Fibroblast of the aortic adventitia (primary cell): ENCODE data around the gene DGKH. TPM values are rescaled to one million over a fixed set of nuclear protein-coding genes. Genes with fewer than 3 reads are reported as not detected.
A peak's percentile ranks its signal among the peaks of the same experiment; 100 is the strongest.

Experiments
- DNase-seq: peaks from one replicate; pipeline ENCODE4 v3.0.0-alpha.2; 2010; ENCODE audit warnings: low read depth
- H3K4me3 ChIP-seq: 2 replicates; pipeline ENCODE4 v1.5.1; 2011; ENCODE audit warnings: low read depth, mild to moderate bottlenecking, control low read depth, low read length, moderate library complexity
- CTCF ChIP-seq: IDR thresholded peaks from 2 replicates; pipeline ENCODE4 v1.5.1; 2011; ENCODE audit warnings: mild to moderate bottlenecking, low read length, control low read depth, inconsistent platforms; ENCODE audit not compliant: insufficient read depth
- total RNA-seq: library from RNA; depleted of rRNA; stranded (reverse); fragments of >200 nt; gene quantifications from 2 replicates; pipeline ENCODE4 v1.2.3, GENCODE V29; 2012; ENCODE audit warnings: low replicate concordance

DGKH gene
- total RNA-seq, 1 donor: 17.1 TPM

- H3K4me3 ChIP-seq: no peak overlapping the region
- peak; percentile 56 for TF ChIP-seq CTCF
- peak; percentile 90 for DNase-seq
Observed at GRCh38 chr13:42110410-42111155, 62.1 kb downstream of the DGKH start.

GRCh38 chr13:42112864-42113263 lies 64.4 kb downstream of the DGKH start:
- no peak overlapping the region for H3K4me3 ChIP-seq
- TF ChIP-seq CTCF: no peak
- no peak for DNase-seq

GRCh38 chr13:42113478-42113877 lies 65.0 kb downstream of the DGKH start:
- no peak for TF ChIP-seq CTCF
- no peak for DNase-seq

GRCh38 chr13:42114278-42114677 lies 65.8 kb downstream of the DGKH start:
- no peak for TF ChIP-seq CTCF
- DNase-seq: no peak

More at GRCh38 chr13:42113478-42113877, 65.0 kb downstream of the DGKH start:
- H3K4me3 ChIP-seq: no peak overlapping the region

GRCh38 chr13:42114912-42115311 lies 66.5 kb downstream of the DGKH start:
- H3K4me3 ChIP-seq: no peak overlapping the region
- no peak for DNase-seq
- no peak for TF ChIP-seq CTCF

More at GRCh38 chr13:42114278-42114677, 65.8 kb downstream of the DGKH start:
- no peak overlapping the region for H3K4me3 ChIP-seq

- H3K4me3 ChIP-seq: no peak overlapping the region
- no peak for TF ChIP-seq CTCF
- no peak for DNase-seq
Observed at GRCh38 chr13:42116225-42116624, 67.8 kb downstream of the DGKH start.

GRCh38 chr13:42119041-42119440 lies 70.6 kb downstream of the DGKH start:
- no peak for DNase-seq
- no peak overlapping the region for H3K4me3 ChIP-seq
- no peak for TF ChIP-seq CTCF
